KMS-11 (cell line): ENCODE measurements around the gene FHIT.

Experiments used
- H2AFZ ChIP-seq: fragments of 200-600 bp; sonication (generic); 2 replicates; pipeline ENCODE4 v1.6.1; 2016; ENCODE audit warnings: antibody characterized with exemption, mixed run types, low read depth
- H3K27ac ChIP-seq: fragments of 200-600 bp; sonication (generic); 2 replicates; pipeline ENCODE4 v1.6.1; 2016; ENCODE audit warnings: mild to moderate bottlenecking, mixed run types
- H3K27me3 ChIP-seq: fragments of 200-600 bp; sonication (generic); 2 replicates; pipeline ENCODE4 v1.6.1; 2017; ENCODE audit warnings: mild to moderate bottlenecking, low read depth, mixed run types, moderate library complexity; ENCODE audit not compliant: insufficient read depth
- H3K36me3 ChIP-seq: fragments of 200-600 bp; sonication (generic); 2 replicates; pipeline ENCODE4 v1.6.1; 2017; ENCODE audit warnings: mild to moderate bottlenecking, mixed run types; ENCODE audit not compliant: insufficient read depth
- H3K4me1 ChIP-seq: fragments of 200-600 bp; sonication (generic); 2 replicates; pipeline ENCODE4 v1.6.1; 2016; ENCODE audit warnings: mild to moderate bottlenecking, low read depth, mixed run types; ENCODE audit not compliant: poor library complexity, severe bottlenecking
- H3K4me2 ChIP-seq: fragments of 200-600 bp; sonication (generic); 2 replicates; pipeline ENCODE4 v1.7.0; 2016; ENCODE audit warnings: mild to moderate bottlenecking, mixed run types
- H3K4me3 ChIP-seq: fragments of 200-600 bp; sonication (generic); IDR thresholded peaks from 2 replicates; pipeline ENCODE4 v1.6.1; 2017; ENCODE audit warnings: low read depth, low read length, mixed read lengths; ENCODE audit not compliant: insufficient read depth
- H3K79me2 ChIP-seq: fragments of 200-600 bp; sonication (generic); 2 replicates; pipeline ENCODE4 v1.6.1; 2016; ENCODE audit warnings: low read depth, mixed run types; ENCODE audit not compliant: insufficient read depth
- H3K9ac ChIP-seq: fragments of 200-600 bp; sonication (generic); 2 replicates; pipeline ENCODE4 v1.6.1; 2016; ENCODE audit warnings: mild to moderate bottlenecking, mixed run types
- H4K20me1 ChIP-seq: fragments of 200-600 bp; sonication (generic); 2 replicates; pipeline ENCODE4 v1.6.1; 2016; ENCODE audit warnings: mild to moderate bottlenecking, mixed run types; ENCODE audit not compliant: insufficient read depth
- CTCF ChIP-seq: fragments of 200-600 bp; sonication (generic); conservative IDR thresholded peaks from 2 replicates; pipeline ENCODE4 v1.6.1; 2017; ENCODE audit warnings: low read depth, mild to moderate bottlenecking, antibody characterized with exemption, low read length, moderate library complexity, mixed read lengths

The FHIT gene

GRCh38 chr3:60337421-60337820, 913.8 kb downstream of the FHIT start:
- H3K4me1 ChIP-seq: no peaks in the 10 kb centered on the region
- H3K9ac ChIP-seq: no peak overlapping the region
- no peak overlapping the region for H3K4me3 ChIP-seq
- no peak overlapping the region for H3K27ac ChIP-seq
- no peak overlapping the region for H3K4me2 ChIP-seq
- no peak overlapping the region for H2AFZ ChIP-seq
- no peaks in the 10 kb centered on the region for H3K36me3 ChIP-seq
- no peaks in the 10 kb centered on the region for H3K79me2 ChIP-seq
- no peaks in the 10 kb centered on the region for H4K20me1 ChIP-seq
- no peak for TF ChIP-seq CTCF
- H3K27me3 ChIP-seq: no peaks in the 10 kb centered on the region

DNA sequence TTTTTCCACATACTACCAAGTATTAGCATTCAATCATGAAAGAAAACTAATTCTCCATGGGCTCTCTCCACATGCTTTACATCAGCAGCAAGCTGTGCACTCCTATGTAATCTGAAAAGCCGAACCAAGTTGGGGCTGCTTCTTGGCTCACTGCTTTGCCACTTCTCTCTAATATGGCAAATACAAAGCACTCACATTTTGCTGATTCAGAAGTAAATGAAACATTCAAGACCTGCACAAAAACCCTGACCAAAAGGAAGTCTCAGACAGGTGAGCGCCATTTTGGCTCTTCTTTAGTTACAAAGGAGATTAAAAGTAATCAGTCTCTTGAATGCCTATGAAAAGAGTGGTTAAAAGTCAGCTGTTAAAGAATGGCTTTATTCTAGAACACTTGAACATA, 915.2 kb downstream of the FHIT start:
- TF ChIP-seq CTCF: no peak
- Histone ChIP-seq H3K4me2 (no peak overlapping the region), H4K20me1 (no peaks in the 10 kb centered on the region), H3K4me3 (no peak overlapping the region), H3K27ac (no peak overlapping the region), H3K4me1 (no peaks in the 10 kb centered on the region), H3K9ac (no peak overlapping the region), H3K27me3 (no peaks in the 10 kb centered on the region), H3K36me3 (no peaks in the 10 kb centered on the region), H3K79me2 (no peaks in the 10 kb centered on the region), H2AFZ (no peak overlapping the region)

GRCh38 chr3:60333710-60334109, 917.5 kb downstream of the FHIT start:
- H3K9ac ChIP-seq: no peak overlapping the region
- TF ChIP-seq CTCF: no peak
- H3K4me3 ChIP-seq: no peak overlapping the region
- no peak overlapping the region for H3K4me2 ChIP-seq
- no peaks in the 10 kb centered on the region for H3K27me3 ChIP-seq
- H3K4me1 ChIP-seq: no peaks in the 10 kb centered on the region
- no peaks in the 10 kb centered on the region for H4K20me1 ChIP-seq
- no peak overlapping the region for H3K27ac ChIP-seq
- no peak overlapping the region for H2AFZ ChIP-seq
- H3K36me3 ChIP-seq: no peaks in the 10 kb centered on the region
- no peaks in the 10 kb centered on the region for H3K79me2 ChIP-seq

- H3K27ac ChIP-seq: no peak overlapping the region
- H2AFZ ChIP-seq: no peak overlapping the region
- no peak overlapping the region for H3K4me3 ChIP-seq
- no peaks in the 10 kb centered on the region for H3K36me3 ChIP-seq
- TF ChIP-seq CTCF: no peak
- no peak overlapping the region for H3K4me2 ChIP-seq
- no peak overlapping the region for H3K9ac ChIP-seq
- H3K79me2 ChIP-seq: no peaks in the 10 kb centered on the region
- no peaks in the 10 kb centered on the region for H3K4me1 ChIP-seq
- H3K27me3 ChIP-seq: no peaks in the 10 kb centered on the region
- H4K20me1 ChIP-seq: no peaks in the 10 kb centered on the region
Observed at GRCh38 chr3:60330107-60330506, 921.1 kb downstream of the FHIT start.
